ENCODE data around the gene LIPA.

DNA sequence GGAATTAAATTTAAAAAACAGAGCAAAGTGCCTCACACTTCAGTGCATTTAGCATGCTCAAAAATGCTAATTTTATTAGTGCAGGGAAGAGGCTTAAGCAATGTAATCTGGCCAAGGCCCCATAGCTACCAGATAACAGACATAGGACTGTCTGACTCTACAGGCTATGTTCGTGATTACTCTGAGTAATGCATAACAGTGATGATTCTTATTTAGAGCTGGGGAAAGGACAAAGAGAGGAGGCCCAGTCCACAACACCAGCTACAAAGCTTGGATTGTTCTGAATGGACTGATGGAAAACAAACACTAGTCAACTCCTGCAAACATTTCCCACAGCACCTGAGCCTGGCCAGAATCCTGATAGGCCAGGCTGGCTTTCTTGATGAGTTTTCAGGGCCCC lies 36.1 kb downstream of the LIPA start:
- TF ChIP-seq CTCF (IDR thresholded peaks at IDR 0.05; ENCODE audit: borderline replicate concordance, extremely low read depth, low read length, poor library complexity, severe bottlenecking): no peak
- TF ChIP-seq EZH2 (IDR thresholded peaks at IDR 0.05; ENCODE audit: borderline replicate concordance, low read depth, low read length, severe bottlenecking): no peak

Measured in DND-41 (cell line).